HG03354 (cell line): ENCODE data around the gene SMU1.

ENCODE experiments used
- ATAC-seq: cut with Tn5 transposase; IDR thresholded peaks from one replicate; pipeline ENCODE4 v1.9.1; 2021; ENCODE audit warnings: mild to moderate bottlenecking; ENCODE audit not compliant: unreplicated experiment, poor library complexity, severe bottlenecking

SMU1 gene

DNA sequence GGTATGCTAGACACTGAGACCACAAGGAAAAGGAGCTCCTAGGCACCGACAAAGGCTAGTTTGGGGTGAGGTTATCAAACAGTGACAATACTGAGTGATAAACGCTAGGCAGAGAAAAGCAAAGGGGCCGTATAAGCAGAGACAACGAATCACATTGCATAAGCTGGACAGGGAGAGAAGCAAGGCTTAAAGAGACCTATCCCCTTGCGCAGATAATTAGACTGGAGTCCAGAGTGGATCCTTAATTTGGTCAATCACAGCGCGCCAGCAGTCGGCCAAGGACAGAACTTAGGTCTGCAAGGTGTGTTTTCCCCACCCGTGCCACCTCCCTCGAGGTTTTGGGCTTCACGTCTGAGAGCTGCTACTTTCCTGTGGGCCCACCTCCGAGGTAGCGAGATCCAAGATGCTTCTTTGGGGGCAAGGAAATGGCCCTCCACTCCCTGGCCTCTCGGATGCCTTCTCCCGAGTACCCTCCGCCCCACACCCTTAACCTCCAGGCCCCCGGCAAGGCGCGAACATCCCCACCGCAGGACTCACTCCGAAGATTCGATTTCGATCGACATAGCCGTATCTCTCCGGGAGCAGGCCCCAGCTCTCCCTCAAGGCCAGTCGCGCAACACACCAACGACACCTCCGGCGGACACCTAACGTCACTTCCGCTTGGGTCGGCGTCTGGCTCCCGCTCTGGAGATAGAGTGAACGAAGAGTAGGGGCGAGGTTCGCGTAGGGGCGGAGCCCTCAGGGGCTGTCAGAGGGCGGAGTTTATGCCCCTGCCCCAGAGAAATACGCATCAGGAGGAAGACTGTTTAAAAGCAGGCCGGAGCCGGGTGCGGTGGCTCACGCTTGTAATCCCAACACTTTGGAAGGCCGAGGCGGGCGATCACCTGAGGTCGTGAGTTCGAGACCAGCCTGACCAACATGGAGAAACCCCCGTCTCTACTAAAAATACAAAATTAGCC is at the start of gene SMU1:
TSS of gene SMU1 (minus strand) at position 629 of the 959 bp plus-strand sequence. CDS start at position 563, 66 bp downstream.
- ATAC-seq: peak; percentile 99

GRCh38 chr9:33125461-33125860 is 49.0 kb upstream of the SMU1 start:
- ATAC-seq: no peak

DNA sequence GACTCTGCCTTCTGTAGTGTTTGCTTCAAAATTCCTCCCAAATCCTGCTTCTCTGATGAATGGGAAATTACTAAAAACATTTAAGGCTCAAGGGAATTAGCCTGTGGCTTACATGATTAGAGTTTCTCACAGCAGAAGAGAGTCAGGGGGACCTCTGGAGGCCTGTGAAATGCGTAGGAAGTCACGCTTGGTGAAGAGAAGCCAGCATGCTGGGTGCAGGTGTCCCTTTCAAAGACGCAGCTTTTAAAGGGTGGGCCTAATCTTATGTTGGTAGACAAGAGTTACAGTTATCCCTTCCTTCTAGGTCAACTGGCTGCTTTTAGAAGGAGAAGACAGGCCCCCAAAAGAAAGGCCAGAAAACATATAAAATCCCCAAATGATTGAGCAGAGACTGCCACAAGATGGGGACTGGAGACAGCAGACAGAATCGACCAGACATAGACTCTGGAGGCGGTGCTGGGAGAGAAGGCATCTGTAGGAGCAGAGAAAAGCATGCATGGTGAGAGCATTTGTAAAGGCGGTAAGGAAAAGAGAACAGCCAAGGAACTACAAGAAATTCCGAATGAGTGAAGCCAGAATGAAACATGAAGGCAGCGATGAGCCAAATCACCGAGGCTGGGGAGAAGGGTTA is 48.4 kb upstream of the SMU1 start:
- peak; percentile 54 for ATAC-seq

DNA sequence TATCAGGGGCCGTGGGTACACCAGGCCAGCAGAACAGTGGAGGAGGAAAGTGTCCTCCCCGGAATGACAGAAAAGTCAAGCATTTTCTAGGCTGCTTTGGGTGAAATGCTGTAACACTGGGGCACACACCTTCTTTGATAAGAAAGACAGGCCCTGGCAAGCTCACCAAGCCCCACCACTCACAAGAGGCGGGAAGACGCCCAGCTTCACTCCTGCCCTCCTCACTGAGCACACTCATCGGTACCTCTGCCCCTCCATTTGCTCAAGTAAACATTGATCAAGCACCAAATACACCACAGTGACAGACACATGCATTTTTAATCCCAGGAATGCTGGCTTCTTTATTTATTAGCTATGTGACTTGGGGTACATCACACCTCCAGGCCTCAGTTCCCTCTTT is 47.6 kb upstream of the SMU1 start:
- no peak for ATAC-seq

DNA sequence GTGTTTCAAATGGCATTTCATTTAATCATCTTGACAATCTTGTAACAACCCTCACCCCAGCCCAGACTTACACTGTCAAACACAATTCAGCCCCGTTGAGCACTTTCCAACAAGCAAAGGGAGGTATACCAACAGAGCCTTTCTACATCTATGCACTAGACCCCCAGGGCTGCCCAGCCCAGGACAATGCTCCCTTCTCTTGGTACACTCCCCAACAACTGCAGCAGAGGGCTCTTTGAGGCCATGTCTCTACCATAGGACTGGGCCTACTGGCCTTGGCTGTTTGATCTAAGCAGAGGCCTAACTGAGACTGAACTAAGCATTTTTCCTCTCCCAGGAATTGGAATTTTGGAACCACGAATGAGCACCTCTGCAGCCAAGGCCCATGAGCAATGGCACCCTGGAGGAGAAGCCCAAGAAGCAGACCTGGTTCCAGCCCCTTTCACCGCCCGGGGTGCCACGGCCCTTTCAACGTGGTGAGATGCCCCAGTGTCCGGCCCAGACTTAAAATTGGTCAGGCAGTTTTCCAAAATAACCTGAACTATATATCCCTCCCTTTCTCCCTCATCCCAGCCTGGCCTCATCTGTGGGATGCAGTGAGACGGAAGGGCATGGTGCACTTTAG is 47.0 kb upstream of the SMU1 start:
- no peak for ATAC-seq

GRCh38 chr9:33120620-33121019 is 44.1 kb upstream of the SMU1 start:
- no peak for ATAC-seq

DNA sequence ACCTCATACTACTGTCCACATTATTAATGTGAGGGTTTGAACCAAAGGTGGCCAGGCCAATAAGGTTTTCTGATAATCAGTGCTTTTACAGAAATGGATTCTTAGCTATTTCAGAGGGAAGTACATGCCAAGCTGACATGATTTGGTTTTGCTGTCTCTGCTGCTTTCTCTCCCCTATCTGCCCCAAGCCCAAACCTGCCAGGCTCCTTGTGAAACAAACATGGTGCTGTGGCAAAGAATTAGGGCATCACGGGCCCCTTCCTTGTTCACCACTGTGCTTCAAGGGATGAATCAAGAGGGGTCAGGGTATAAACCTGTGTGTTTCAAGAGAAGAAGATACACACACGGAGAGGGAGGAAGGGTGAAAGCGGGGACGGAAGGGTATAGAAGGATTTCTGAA is 41.3 kb upstream of the SMU1 start:
- ATAC-seq: no peak

DNA sequence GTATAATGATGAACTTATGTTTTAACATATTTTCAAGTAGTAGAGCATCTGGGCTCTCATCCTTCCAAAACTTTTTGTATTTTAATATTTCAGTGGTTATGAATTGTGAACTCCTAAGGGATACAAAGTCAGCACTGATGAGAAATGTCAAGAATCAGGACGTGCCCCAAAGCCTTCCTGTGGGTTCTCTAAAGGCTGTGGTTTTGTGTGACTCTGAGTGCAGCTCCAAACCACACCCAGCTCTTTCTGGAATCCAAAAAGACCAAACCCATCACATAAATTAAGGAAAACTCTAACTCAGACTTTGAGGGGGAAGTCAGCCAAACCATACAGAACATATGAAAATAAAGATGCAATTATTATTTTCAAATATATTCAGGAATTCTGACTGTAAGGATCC is 40.8 kb upstream of the SMU1 start:
- no peak for ATAC-seq

DNA sequence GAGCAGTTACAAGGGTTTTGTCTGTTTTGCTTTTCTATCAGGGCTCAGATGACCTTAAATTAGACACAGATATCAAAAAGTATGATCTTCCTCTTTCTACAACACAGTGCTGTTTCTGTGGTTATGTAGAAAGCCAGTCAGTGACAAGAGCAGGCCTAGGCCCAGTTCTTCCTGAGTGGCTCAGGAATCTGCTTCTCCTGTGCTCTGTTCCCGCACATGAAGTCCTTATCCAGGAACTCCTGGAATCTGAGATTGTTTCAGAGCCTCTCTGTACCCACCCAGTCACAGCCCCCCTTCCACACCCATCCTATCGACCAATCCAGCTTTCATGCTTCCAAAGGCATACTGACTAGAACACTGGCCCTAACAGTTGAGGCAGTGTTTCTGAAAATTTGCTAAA is 40.4 kb upstream of the SMU1 start:
- peak; percentile 62 for ATAC-seq

DNA sequence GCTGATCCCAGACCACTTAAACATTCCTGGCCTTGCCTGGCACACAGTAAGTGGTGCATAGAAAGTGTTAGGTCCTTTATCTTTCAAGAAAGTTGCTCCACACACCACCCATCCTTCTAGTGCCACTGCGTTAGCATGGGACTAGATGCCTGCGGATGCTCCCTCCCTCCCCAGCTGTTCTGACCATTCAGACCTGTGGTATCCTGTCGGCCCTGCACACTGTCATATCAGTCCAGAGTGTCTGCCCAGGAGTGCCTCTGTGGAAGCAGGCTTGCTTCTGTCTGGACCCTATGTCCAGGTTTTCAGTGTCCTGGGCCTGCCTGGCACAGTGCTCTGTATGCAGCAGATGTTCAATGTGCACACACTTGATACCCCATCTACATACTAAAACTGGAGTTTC is 38.3 kb upstream of the SMU1 start:
- ATAC-seq: no peak

GRCh38 chr9:33113799-33114547 is 37.5 kb upstream of the SMU1 start:
- no peak for ATAC-seq

DNA sequence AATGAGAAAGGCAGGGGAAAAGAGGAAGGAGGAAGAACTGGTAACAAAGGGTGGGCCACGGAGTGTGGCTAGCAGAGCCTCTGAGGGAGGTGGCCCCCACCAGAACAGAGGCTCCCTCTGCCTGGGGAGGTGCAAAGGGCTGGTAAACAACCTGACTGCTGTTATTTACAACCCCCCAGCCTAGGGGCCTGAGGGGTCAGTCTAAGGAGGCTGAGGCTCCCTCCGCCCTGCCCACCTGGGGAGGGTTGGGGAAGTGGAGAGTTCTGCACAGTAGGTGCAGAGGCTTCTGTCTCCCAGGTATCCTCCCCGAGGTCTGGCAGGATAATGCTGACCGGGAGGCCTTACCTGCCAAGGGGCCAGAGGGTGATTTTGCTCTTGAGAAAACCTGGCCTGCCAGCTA is 35.6 kb upstream of the SMU1 start:
- no peak for ATAC-seq

- ATAC-seq: no peak
These were observed 35.2 kb upstream of the SMU1 start for GRCh38 chr9:33111631-33112030.

DNA sequence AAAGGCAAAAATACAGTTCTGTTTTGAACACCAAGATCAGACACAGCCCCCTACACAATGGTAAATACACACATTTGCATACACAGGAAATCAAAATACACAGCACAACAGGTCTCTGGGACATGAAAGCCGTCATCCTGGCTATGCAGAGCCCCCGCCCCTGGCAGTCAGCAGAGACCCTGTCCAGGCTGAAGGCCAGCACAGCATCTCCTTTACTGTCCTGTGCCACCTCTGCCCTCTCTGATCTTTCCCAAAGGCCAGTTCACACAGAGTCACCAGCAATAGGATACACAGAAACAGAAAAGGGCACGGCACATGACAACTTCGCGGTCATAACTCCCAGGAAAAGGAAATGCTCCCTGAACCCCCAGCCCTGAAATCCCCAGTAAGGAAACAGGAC is 34.2 kb upstream of the SMU1 start:
- no peak for ATAC-seq

- no peak for ATAC-seq
These were observed 33.5 kb upstream of the SMU1 start for GRCh38 chr9:33109850-33110595.

GRCh38 chr9:33109097-33109496 is 32.6 kb upstream of the SMU1 start:
- no peak for ATAC-seq

DNA sequence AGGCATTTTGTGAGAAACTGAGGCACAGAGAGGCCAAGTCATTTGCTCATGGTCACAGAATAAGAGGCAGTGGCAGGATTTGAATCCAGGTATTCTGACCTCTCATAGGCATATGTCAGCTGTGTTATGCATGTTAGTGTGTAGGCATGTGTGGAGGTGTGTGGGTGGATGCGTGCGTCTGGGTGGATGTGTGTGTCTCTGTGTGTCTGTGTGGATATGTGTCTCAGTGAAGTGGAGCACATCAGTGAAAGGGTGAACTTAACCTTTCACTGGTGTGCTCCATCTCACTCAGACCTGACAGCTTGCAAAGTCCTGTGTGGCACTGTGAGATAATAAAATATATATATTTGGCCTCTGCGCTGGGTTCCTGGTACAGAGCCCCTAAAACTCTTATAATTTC is 32.0 kb upstream of the SMU1 start:
- ATAC-seq: no peak

GRCh38 chr9:33107762-33108161 is 31.3 kb upstream of the SMU1 start:
- no peak for ATAC-seq

DNA sequence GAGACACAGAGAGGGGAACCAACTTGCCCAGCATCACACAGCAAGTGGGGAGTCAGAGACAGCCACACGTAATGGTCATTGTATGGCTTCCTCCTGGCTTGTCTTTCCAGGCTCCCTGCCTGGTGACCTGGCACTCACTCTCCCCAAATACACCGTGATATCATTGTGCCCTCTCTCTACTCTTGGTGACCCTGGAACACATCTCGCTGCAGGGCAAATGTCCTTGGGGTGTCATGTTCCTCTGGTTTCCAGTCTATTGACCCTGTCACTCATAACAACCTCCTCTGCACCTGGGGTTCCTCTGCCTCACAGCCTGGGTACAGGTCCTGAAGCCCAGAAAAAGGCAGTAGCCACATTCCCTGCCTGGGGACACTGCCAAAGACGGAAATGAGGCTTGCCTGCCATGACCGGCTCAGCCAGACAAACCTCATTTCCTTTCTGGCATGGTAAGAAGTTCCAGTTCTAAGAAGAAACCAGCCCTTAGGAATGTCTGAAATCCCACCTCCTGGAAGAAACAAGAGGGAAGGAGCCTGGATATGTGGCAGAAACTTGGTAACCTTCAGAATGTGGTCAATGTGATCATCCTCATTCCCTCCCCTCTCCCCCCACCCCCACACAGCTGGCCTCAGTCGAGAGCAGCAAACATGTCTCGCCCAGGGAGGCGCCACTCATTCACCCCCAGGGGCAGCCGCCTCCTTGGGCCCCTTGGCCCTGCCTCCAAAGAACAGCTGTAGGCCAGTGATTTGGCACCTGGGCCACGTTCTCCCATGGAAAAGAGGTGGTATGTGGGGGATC is 30.6 kb upstream of the SMU1 start:
- ATAC-seq: no peak
